H1 (cell line): ENCODE results near the gene CDKL4.

Experiments used
- ATF2 ChIP-seq: IDR thresholded peaks from 2 replicates; pipeline ENCODE4 v1.6.1; 2012; ENCODE audit warnings: low read length, inconsistent platforms
- CEBPB ChIP-seq: IDR thresholded peaks from 2 replicates; pipeline ENCODE4 v1.6.1; 2012; ENCODE audit warnings: low read depth, low read length
- CTCF ChIP-seq, 3 experiments: IDR thresholded peaks; 1 replicate in 2 of 3; 2 replicates in 1 of 3; pipeline versions ENCODE4 v1.5.1 to v1.6.1; 2011; ENCODE audit warnings: low read length in 3 of 3, mild to moderate bottlenecking in 3 of 3, inconsistent platforms in 2 of 3, low read depth in 1 of 3, moderate library complexity in 1 of 3; ENCODE audit not compliant: insufficient read depth in 1 of 3; ENCODE audit errors: control extremely low read depth in 1 of 3
- EP300 ChIP-seq, 2 experiments: IDR thresholded peaks; 1 replicate in 1 of 2; 2 replicates in 1 of 2; pipeline ENCODE4 v1.6.1; 2011 to 2012; ENCODE audit warnings: low read depth in 2 of 2, low read length in 2 of 2, mild to moderate bottlenecking in 2 of 2, borderline replicate concordance in 1 of 2, inconsistent platforms in 1 of 2, moderate library complexity in 1 of 2
- EZH2 ChIP-seq: fragments of 200-600 bp; sonication (generic); IDR thresholded peaks from 2 replicates; pipeline ENCODE4 v1.7.1; 2012; ENCODE audit warnings: low read depth, mild to moderate bottlenecking, moderate library complexity, low read length, inconsistent platforms; ENCODE audit not compliant: severe bottlenecking
- JUN ChIP-seq: IDR thresholded peaks from 2 replicates; pipeline ENCODE4 v1.6.1; 2011; ENCODE audit warnings: low read depth, mild to moderate bottlenecking, improper control_type of control experiment, low read length
- JUND ChIP-seq: IDR thresholded peaks from 2 replicates; pipeline ENCODE4 v1.6.1; 2011; ENCODE audit warnings: mild to moderate bottlenecking, improper control_type of control experiment, low read length
- POLR2A ChIP-seq, 2 experiments: IDR thresholded peaks; 1 replicate in 1 of 2; 2 replicates in 1 of 2; pipeline ENCODE4 v1.6.1; 2011; ENCODE audit warnings: low read depth in 2 of 2, low read length in 2 of 2, mild to moderate bottlenecking in 2 of 2; ENCODE audit errors: control extremely low read depth in 1 of 2
- POLR2AphosphoS5 ChIP-seq: IDR thresholded peaks from 2 replicates; pipeline ENCODE4 v1.6.1; 2011; ENCODE audit warnings: low read depth, low read length
- RFX5 ChIP-seq: IDR thresholded peaks from 2 replicates; pipeline ENCODE4 v1.6.1; 2011; ENCODE audit warnings: low read depth, low read length, improper control_type of control experiment, borderline replicate concordance
- SP4 ChIP-seq: IDR thresholded peaks from 2 replicates; pipeline ENCODE4 v1.6.1; 2012; ENCODE audit warnings: low read length, inconsistent platforms
- TAF1 ChIP-seq: IDR thresholded peaks from 2 replicates; pipeline ENCODE4 v1.6.1; 2011; ENCODE audit warnings: mild to moderate bottlenecking, low read depth, low read length
- TCF12 ChIP-seq: IDR thresholded peaks from 2 replicates; pipeline ENCODE4 v1.6.1; 2011; ENCODE audit warnings: low read depth, mild to moderate bottlenecking, low read length
- TF ChIP-seq, protein P1 (sequence below): IDR thresholded peaks from 2 replicates; pipeline ENCODE4 v1.6.1; 2011; ENCODE audit warnings: low read depth, mild to moderate bottlenecking, low read length; ENCODE audit not compliant: insufficient read depth

- TF ChIP-seq CTCF (IDR thresholded peaks at IDR 0.05; ENCODE audit: control extremely low read depth in 1 of 3, insufficient read depth in 1 of 3, low read depth in 1 of 3, low read length in 3 of 3) = no peak
- no peak for TF ChIP-seq JUND
- no peak for TF ChIP-seq TAF1
- TF ChIP-seq TCF12 = no peak
- no peak for TF ChIP-seq SP4
- no peak for TF ChIP-seq POLR2A (IDR thresholded peaks at IDR 0.05; ENCODE audit: control extremely low read depth in 1 of 2, low read depth in 2 of 2, low read length in 2 of 2)
- no peak for TF ChIP-seq EP300 (IDR thresholded peaks at IDR 0.05; ENCODE audit: borderline replicate concordance in 1 of 2, low read depth in 2 of 2, low read length in 2 of 2)
- TF ChIP-seq RFX5 = no peak
- TF ChIP-seq POLR2AphosphoS5 = no peak
- TF ChIP-seq EZH2 = no peak
- no peak for TF ChIP-seq JUN
- TF ChIP-seq ATF2 = no peak
- TF ChIP-seq CEBPB = no peak
- TF ChIP-seq, protein P1, sequence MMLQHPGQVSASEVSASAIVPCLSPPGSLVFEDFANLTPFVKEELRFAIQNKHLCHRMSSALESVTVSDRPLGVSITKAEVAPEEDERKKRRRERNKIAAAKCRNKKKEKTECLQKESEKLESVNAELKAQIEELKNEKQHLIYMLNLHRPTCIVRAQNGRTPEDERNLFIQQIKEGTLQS = no peak
Observed at GRCh38 chr2:39217192-39217550, 26.6 kb downstream of the CDKL4 start.
